GM20000 (cell line): ENCODE results near the gene URAD.

Experiments used
- DNase-seq: peaks from one replicate; pipeline ENCODE4 v3.0.0; 2012; ENCODE audit warnings: low spot score
- TF ChIP-seq, protein P1 (sequence below): IDR thresholded peaks from 2 replicates; pipeline ENCODE4 v1.5.1; 2012; ENCODE audit warnings: mild to moderate bottlenecking, control low read depth; ENCODE audit errors: extremely low read depth, missing control alignments

URAD gene

DNA sequence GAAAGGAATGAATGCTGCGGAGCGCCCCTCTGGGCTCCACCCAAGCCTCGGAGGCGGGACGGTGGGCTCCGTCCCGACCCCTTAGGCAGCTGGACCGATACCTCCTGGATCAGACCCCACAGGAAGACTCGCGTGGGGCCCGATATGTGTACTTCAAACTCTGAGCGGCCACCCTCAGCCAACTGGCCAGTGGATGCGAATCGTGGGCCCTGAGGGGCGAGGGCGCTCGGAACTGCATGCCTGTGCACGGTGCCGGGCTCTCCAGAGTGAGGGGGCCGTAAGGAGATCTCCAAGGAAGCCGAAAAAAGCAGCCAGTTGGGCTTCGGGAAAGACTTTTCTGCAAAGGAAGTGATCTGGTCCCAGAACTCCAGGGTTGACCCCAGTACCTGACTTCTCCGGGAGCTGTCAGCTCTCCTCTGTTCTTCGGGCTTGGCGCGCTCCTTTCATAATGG lies 60.1 kb downstream of the URAD start:
- TF ChIP-seq, protein P1, sequence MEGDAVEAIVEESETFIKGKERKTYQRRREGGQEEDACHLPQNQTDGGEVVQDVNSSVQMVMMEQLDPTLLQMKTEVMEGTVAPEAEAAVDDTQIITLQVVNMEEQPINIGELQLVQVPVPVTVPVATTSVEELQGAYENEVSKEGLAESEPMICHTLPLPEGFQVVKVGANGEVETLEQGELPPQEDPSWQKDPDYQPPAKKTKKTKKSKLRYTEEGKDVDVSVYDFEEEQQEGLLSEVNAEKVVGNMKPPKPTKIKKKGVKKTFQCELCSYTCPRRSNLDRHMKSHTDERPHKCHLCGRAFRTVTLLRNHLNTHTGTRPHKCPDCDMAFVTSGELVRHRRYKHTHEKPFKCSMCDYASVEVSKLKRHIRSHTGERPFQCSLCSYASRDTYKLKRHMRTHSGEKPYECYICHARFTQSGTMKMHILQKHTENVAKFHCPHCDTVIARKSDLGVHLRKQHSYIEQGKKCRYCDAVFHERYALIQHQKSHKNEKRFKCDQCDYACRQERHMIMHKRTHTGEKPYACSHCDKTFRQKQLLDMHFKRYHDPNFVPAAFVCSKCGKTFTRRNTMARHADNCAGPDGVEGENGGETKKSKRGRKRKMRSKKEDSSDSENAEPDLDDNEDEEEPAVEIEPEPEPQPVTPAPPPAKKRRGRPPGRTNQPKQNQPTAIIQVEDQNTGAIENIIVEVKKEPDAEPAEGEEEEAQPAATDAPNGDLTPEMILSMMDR: no peak
- DNase-seq: no peak
